ENCODE measurements around the gene SH2D4B. TPM values are rescaled to one million over a fixed set of nuclear protein-coding genes. Genes with fewer than 3 reads are reported as not detected.

Gene SH2D4B
- total RNA-seq, 1 donor from 2014 or later: not detected

DNA sequence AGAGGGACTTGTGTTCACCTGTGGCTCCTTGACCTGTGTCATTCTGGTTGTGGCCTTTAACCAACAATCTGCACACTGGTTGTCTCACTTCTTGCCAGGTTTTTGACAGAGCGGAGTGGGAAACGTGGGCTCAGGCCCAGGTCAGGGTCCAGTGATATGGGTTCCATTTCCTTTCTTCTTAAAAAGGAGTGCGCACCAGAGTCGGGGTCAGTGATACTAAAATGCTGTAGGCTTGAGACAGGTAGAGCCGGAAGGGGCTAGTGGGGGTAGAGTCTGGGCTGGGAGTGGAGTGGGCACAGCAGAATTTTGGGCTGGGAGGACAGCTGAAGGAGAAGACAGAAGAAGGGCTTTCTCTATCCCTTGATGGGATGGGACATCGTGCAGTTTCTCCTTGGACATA is 61.2 kb downstream of the SH2D4B start:
- intact Hi-C loops (cut with DNase I): no loop called here
- DNase-seq (ENCODE audit: extremely low spot score in 2 of 2): no peak

GRCh38 chr10:80599424-80599847 is 61.7 kb downstream of the SH2D4B start:
- Histone ChIP-seq H3K36me3 (no peaks in the 10 kb centered on the region), H3K4me1 (no peaks in the 10 kb centered on the region), H3K9me3 (no peaks in the 10 kb centered on the region), H3K27me3 (no peaks in the 10 kb centered on the region), H3K4me3 (no peak overlapping the region), H3K27ac (no peak overlapping the region)
- intact Hi-C loops (cut with DNase I): no loop called here
- DNase-seq (ENCODE audit: extremely low spot score in 2 of 2): no peak
- TF ChIP-seq CTCF (IDR thresholded peaks at IDR 0.05): no peak
- no peak for TF ChIP-seq POLR2AphosphoS5 (IDR thresholded peaks at IDR 0.05; ENCODE audit: insufficient read depth in 1 of 2, low read depth in 1 of 2)
- no peak for TF ChIP-seq POLR2A (IDR thresholded peaks at IDR 0.05)

More for the DNA sequence above, 61.2 kb downstream of the SH2D4B start:
- Histone ChIP-seq H3K27ac (no peak overlapping the region), H3K36me3 (no peaks in the 10 kb centered on the region), H3K4me3 (no peak overlapping the region), H3K27me3 (no peaks in the 10 kb centered on the region), H3K9me3 (no peaks in the 10 kb centered on the region), H3K4me1 (no peaks in the 10 kb centered on the region)
- TF ChIP-seq CTCF (IDR thresholded peaks at IDR 0.05) (no peak), POLR2AphosphoS5 (IDR thresholded peaks at IDR 0.05; ENCODE audit: insufficient read depth in 1 of 2, low read depth in 1 of 2) (no peak), POLR2A (IDR thresholded peaks at IDR 0.05) (no peak)

GRCh38 chr10:80600256-80600655 is 62.6 kb downstream of the SH2D4B start:
- Histone ChIP-seq H3K36me3 (no peaks in the 10 kb centered on the region), H3K4me3 (no peak overlapping the region), H3K9me3 (no peaks in the 10 kb centered on the region), H3K27me3 (no peaks in the 10 kb centered on the region), H3K4me1 (no peaks in the 10 kb centered on the region), H3K27ac (no peak overlapping the region)
- DNase-seq (ENCODE audit: extremely low spot score in 2 of 2): no peak
- TF ChIP-seq POLR2AphosphoS5 (IDR thresholded peaks at IDR 0.05; ENCODE audit: insufficient read depth in 1 of 2, low read depth in 1 of 2): no peak
- TF ChIP-seq CTCF (IDR thresholded peaks at IDR 0.05): no peak
- no peak for TF ChIP-seq POLR2A (IDR thresholded peaks at IDR 0.05)
- intact Hi-C loops (cut with DNase I): no loop called here

GRCh38 chr10:80602881-80603280 is 65.2 kb downstream of the SH2D4B start:
- Histone ChIP-seq H3K9me3 (no peaks in the 10 kb centered on the region), H3K27me3 (no peaks in the 10 kb centered on the region), H3K27ac (no peak overlapping the region), H3K36me3 (no peaks in the 10 kb centered on the region), H3K4me1 (no peaks in the 10 kb centered on the region), H3K4me3 (no peak overlapping the region)
- no peak for DNase-seq (ENCODE audit: extremely low spot score in 2 of 2)
- TF ChIP-seq CTCF (IDR thresholded peaks at IDR 0.05) (no peak), POLR2A (IDR thresholded peaks at IDR 0.05) (no peak), POLR2AphosphoS5 (IDR thresholded peaks at IDR 0.05; ENCODE audit: insufficient read depth in 1 of 2, low read depth in 1 of 2) (no peak)
- intact Hi-C loops (cut with DNase I): no loop called here

DNA sequence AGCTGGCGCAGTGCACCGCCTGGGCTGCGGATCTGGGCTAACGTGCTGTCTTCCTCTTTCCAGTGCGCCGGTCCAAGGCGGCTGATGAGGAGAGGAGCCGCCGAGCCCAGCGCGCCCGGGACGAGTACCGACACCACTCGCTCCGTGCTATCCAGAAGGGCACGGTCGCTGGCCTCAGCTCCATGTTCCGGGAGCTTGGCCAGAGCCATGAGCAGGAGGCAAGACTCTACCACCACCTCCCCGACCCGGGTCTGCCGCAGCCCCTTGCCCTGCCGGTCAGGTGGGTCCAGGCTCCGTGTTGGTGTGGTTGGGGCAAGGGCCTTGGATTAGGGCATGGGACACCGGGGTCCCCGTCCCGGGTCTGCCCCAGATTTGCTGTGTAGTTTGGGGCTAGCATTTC is 65.8 kb downstream of the SH2D4B start:
- no peak for DNase-seq (ENCODE audit: extremely low spot score in 2 of 2)
- TF ChIP-seq POLR2A (IDR thresholded peaks at IDR 0.05) (no peak), POLR2AphosphoS5 (IDR thresholded peaks at IDR 0.05; ENCODE audit: insufficient read depth in 1 of 2, low read depth in 1 of 2) (no peak), CTCF (IDR thresholded peaks at IDR 0.05) (no peak)
- Histone ChIP-seq H3K9me3 (no peaks in the 10 kb centered on the region), H3K27ac (no peak overlapping the region), H3K4me3 (no peak overlapping the region), H3K27me3 (no peaks in the 10 kb centered on the region), H3K36me3 (no peaks in the 10 kb centered on the region), H3K4me1 (no peaks in the 10 kb centered on the region)
- intact Hi-C loops (cut with DNase I): no loop called here
